ENCODE measurements around the gene MADCAM1. TPM values are rescaled to one million over a fixed set of nuclear protein-coding genes. Genes with fewer than 3 reads are reported as not detected.

Gene MADCAM1
- total and polyA plus RNA-seq, 2 of the 8 experiments (the other 6 are each of a cell fraction or from before 2014, with no cell fraction given): 2.3 to 3.0 TPM

GRCh38 chr19:510606-511100 lies 14.4 kb downstream of the MADCAM1 start (continued):
- TF ChIP-seq CHD7 (IDR thresholded peaks at IDR 0.05; ENCODE audit: insufficient replicate concordance, low read length): no peak
- TF ChIP-seq SIRT6 (IDR thresholded peaks at IDR 0.05; ENCODE audit: low read length): no peak
- peak; percentile 86 to 90; a peak in 3 of 4 replicates for TF ChIP-seq SIN3A (conservative IDR thresholded peaks at IDR 0.05 in 1 of 2, IDR thresholded peaks at IDR 0.05 in 1 of 2; ENCODE audit: low read depth in 1 of 2, low read length in 2 of 2)
- no peak for TF ChIP-seq RXRA (IDR thresholded peaks at IDR 0.05; ENCODE audit: insufficient read depth, low read depth, low read length)
- TF ChIP-seq POLR2A (IDR thresholded peaks at IDR 0.05; ENCODE audit: control extremely low read depth in 1 of 2, low read depth in 2 of 2, low read length in 2 of 2): no peak
- TF ChIP-seq SP2 (IDR thresholded peaks at IDR 0.05; ENCODE audit: low read length): no peak
- peak; percentile 94 for TF ChIP-seq MAX (IDR thresholded peaks at IDR 0.05)
- TF ChIP-seq RAD21 (IDR thresholded peaks at IDR 0.05 in 1 of 2, conservative IDR thresholded peaks at IDR 0.05 in 1 of 2; ENCODE audit: low read depth in 2 of 2, low read length in 2 of 2): peak; percentile 79 to 81
- 0 out of 2 replicates have a peak, but pooled peaks have one; percentile 45 for TF ChIP-seq ATF3 (IDR thresholded peaks at IDR 0.05; ENCODE audit: insufficient read depth, low read depth, low read length)
- no peak for TF ChIP-seq CHD1 (IDR thresholded peaks at IDR 0.05; ENCODE audit: low read depth, low read length)
